Stimulated activated CD8-positive, alpha-beta memory T cell treated with anti-CD3 and anti-CD28 coated beads, Interleukin-12 subunit alpha, Interleukin-12 subunit beta, amount 100 ng/mL, for 4 hours (primary cell): Measurements from ENCODE around the gene CCNI2.

Source experiments
- DNase-seq: peaks from one replicate; pipeline ENCODE4 v3.0.0-alpha.2; 2020; ENCODE audit warnings: low read depth

Gene CCNI2

DNA sequence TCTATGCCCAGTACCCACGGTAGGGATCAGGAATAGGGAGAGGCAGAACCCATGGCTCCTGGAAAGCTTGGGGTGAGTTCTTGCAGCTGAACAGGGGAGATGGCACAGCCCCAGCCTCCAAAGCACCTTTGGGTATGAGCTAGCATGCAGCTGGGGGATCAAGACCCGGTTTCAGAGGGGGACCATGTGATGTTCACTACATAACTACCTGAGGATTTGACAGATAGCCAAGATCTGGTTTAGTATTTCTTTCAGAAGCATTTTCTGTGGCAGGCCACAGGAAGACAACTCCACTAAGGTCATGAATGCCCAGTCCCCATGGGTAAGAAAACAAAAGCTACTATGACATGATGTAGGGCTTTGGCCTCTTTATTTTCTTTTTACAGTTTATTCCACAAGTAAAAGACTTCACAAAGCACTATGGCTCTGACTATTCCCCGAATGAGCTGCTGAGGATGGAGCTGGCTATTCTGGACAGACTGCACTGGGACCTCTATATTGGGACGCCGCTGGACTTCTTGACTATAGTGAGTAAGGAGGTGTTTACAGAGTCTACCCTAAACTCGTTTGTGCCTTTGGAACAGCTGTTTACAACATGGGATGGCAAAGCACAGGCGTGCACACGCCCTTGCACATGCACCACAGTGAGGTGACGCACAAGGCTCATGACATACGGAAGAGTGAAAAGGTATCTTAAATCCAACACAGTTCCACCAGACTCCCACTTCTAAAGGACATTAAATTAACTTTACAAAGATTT lies 3.4 kb downstream of the CCNI2 start:
- DNase-seq, result no peak

DNA sequence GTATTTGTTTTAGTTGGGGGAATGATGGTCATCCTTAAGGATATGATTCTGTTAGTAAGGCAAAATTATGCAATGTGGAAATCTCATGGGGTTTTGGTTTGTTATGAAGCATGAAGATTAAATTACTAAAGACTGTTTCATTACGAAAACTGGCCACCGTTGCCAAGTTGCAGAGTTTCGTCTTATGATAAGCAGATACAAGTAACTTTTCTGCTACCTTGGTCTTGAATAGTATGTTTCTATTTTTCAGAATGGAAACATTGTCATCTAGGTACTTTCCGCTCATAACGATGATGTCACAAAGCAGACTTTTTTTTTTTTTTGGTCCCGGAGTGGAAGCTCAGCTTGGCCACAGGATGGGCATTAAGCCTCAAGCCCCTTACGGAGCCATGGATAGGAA lies 4.2 kb downstream of the CCNI2 start:
- no peak for DNase-seq

DNA sequence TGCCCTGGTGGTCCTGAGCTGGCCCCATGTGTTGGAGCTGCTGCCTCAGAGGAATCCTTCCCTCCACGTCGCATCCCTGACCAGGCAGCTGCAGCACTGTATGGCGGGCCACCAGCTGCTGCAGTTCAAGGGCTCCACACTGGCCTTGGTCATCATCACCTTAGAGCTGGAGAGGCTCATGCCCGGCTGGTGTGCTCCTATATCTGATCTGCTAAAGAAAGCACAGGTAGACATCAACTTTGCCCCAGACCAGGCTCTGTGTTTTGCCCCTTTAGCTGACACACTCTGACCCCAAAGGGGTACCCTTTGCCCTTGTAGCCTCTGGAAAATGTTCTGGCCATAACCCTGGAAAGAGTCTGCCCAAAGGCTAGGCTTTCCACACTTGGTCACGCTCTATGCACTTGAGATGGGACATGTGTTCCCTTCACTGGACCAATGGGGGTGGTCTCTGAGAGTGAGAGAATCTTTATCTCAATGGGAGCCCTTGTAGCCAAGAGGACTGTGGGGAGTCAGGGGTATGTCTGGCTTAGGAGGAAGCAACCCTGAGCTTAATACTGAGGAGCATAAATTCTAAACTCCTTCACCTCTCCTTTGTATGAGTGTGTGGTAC lies 4.8 kb downstream of the CCNI2 start:
- no peak for DNase-seq

DNA sequence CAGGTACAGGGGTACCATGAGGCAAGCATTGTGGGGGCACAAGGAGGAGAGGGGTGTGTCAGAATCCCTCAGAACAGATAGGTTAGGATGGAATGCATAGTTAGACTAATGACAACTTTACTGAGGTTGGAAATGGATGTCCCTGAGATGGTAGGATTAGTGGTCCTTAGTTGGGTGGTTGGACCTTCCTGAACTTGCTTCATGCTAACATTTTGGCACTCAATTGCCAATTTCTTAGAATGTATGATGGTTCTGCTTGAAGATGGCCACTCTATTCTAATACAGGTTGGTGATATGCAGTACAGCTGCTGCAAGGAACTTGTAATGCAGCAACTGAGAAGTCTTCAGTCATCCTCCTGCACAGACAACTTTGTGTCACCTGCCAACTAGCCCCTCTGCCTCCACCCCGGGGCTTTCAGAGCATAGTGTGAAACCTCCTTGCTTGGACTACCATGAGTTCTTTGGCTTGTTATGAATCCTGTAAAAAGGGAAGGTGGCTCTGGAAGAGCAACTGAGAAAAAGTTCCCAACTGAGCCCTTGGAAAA lies 5.4 kb downstream of the CCNI2 start:
- DNase-seq, result no peak

DNA sequence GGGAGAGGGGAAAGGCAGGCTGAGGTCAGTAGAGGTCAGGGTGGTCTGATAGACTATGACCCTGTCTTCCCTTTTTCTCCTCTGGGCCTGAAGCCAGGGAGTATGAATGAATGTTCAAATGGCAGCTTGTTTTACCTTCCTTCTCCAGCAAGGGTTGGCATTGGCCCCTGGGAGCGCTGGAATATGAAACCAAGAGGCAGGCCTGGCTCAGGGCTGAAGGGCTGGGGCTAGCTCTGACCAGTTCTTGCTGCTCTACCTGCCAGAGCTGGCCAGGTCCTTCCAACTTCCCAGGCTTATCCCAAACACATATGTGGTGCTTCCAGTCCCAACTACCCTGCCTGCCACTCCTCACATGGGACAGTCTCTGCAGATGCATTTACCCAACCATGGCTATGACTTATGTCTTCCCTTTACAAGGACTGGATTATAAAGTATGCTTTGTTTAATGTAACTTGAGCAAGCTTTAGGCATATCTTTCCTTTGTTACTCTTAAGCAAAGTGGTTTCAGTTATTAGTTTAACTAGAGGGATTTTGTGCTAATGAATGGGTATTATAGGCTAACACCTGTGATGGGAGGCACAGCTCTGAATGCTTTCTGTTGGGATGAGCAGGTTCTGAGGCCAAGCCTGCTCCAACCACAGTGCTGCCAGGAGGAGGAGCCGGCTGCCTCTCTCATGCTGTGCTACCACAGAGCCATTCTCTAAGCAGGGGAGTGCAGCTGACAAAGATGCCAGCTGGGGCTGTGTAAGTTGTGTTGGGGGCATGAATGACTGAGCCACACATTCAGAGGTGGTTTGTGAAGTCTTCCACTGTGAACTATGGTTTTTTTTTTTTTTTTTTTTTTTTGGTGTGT lies 6.1 kb downstream of the CCNI2 start:
- DNase-seq, result no peak

DNA sequence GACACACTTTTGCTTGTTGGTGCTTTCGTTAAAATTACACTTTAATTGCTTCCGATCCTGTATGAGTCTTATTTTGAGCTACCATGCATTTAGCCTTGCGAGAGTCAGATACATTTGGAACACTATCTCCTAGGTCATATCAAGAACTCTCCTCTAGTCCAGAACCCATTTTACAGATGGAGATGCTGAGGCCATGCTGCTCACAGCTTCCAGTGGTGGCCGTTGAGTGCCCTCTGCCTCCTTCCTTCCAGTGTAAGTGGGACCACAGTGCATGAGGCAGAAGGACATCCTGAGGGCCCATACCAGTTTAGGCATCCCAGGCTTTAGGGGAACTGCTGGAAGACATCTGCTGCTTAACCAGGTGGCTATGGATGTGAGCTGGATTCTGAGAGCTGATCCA lies 6.9 kb downstream of the CCNI2 start:
- DNase-seq, result no peak

DNA sequence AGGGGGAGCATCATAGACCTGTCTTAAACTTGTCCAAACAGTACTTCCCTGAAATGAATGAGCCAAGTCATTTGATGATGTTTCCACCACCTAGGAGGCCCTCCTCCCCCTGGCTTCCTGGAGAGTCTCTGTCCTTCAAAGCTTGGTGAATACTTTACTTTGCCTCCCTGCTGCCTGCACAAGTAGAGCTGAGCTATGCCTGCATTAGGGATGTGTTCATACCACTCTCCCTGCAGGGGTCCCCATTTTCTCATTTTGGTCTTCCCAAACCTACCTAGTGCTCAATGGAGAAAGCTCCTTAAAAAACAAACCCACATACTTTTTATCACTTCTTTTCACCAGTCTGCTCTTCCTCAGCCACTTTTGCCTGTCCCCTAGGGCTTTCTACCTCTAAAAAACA lies 7.7 kb downstream of the CCNI2 start:
- no peak for DNase-seq

DNA sequence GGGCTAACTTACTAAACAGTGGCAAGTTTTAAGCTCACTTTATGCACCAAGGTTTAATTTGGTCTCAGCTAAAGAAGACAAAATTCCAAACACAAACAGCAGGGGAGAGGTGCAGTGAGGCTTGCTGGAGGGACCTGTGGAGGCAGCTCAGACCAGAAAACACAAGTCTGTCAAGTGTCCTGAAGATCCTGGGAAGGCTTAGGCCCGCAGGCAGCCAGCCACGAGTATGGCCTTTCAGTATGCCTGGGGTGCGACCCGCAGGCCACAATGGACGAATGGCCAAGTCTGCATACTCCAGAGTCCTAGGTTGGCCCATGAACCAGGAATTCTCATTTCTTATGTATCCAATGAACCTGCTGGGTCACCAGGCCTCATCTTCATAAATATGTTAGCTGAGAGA lies 9.3 kb downstream of the CCNI2 start:
- no peak for DNase-seq

DNA sequence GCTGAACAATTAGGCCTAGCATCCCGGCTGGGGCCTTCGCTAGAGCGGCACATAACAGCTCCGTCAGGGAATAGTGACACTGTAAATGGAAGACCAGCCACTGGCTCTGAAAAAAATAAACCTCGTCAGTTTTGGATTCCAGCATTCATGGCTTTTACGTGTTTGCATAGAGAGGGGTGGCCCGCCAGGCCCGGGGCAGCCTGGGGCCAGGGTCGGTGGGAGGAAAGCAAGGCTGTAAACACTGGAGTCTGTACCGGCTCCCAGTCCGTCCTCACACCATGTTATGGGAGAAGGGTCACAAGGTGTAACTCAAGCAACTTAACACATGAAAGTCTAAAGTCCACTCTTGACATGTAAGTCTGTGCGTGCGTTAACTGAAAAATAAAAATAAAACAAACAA lies 11.2 kb downstream of the CCNI2 start:
- DNase-seq, result no peak

DNA sequence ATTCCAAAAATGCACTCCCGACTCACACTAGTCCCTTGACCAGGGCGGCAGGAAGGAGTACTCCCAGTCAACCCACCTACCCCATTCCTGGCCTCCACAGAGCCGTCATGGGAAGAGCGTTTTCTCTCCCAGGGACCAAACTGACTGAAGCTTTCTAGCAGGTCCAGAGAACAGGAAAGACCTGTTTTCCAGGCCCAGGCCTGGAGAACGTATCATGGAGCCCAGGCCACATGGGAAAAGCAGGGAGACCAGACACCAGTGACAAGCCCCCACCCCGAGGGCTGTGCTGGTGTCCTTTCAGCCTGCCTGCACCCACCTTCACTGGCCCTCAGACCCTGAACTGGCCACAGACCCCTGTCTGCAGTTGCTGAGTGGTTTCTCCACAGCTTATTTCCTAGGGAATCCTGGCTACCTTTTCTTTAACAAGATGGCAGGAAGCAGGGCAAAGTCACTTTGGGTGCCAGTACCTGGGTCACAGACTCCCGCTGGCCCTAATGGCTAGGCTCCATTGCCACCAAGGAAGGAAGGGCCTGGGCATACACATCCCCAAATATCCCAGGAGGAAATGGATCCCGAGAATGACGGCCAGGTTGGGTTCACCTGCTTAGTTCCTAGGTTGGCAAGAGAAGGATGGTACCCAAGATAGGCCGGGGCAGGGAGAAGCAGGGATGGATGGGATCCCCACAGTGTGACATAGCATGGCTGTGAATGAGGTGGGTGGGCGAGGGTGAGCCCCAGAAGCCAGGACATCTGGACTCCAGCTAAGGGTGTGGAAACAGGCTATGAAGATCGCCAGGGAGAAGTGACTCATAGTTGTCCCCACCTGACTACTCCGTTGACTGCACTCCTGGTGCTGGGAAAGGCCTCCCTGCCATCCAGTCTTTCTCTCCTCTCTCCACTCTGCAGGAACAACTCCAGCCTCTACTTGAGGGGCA lies 12.2 kb downstream of the CCNI2 start:
- DNase-seq, result no peak

DNA sequence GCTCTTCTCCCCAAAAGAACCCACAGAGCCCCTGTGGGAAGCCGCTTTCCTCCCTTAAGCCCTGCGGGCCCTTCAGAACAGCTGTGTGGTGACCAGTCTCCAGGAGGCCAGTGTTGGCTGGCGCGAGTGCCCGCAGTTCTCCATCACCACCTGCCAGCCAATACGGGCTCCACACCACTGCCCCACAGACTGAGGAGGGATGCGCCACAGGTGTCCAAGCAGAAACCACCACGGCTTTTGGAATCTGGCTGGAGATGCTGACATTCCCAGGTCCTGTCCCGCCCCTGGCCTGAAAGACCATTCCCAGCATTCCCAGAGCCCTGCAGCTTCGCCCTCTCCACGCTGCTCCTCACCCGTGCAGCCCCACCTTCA lies 12.8 kb downstream of the CCNI2 start:
- DNase-seq, result no peak

DNA sequence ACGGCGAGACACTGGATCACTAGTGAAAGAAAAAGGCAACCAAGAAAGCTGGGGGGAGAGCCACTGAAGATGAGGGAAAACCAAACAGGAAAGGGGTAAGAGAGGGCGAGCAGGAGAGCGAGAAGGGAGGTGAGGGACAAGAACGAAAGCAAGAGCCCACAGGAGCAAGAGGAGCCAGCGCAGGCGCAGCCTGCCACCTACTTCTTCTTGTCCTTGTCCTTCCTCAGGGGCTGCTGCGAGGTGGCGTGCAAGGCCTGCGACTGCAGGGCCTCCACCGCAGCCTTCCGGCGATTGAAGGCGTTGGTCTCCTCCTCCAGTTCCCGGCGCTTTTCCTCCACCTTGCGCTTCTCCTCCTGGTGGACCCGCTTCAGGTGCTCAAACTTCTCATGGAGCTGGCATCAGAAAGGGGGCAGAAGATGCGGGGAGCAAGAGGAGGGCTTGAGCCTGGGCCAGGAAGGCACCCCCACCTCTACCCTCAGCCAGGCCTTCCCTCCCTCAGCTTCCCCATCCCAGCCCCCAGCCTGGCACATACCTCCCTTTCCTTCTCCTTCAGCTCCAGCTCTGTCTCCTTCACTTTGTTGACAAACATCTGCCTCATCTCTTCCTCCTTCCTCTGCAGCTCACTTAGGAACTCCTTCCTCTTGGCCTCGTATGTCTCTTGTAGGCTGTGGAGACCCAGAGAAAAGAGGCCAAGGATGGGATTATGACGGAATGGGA lies 13.5 kb downstream of the CCNI2 start:
- no peak for DNase-seq

DNA sequence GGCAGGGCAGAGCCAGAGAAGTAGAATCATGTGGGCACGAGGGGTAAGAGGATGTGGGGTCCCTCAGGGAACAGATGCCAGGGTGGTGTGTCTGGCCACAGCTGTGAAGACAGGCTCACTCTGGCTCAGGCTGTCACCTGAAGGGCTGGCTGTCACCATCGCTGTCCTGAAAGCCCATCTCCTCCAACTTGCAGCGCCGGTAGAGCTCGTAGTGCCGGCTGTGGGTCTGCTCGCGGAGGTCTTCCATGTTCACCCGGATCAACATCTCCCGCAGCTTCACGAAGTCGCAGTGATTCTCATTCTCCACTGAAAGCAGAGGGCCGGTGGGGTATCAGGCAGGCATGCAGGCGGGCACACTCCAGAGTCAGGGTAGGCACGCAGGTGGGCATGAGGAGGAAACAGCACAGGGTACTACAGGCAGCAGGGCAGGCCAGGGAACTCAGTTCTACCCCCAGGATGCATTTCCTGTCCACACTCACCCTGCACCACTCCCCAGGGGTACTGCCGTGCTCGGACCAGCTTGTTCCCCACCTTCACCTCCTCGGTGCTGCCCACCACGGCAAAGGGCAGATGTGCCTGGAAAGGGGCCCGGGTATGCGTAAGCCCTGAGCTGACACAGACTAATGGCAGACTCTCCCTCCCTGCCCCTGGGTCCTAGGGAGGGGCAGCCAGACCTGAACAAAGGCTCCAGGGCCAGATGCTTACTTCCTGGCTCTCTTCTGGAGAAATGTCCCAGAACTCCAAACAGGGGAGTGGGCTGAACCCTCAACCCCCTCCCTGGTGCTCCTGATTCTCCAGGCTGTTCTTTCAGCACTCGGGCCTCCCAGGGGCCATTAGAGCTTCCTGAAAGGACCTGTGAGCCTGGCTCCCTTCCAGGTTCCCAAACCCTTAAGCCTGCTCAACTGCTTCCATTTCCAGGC lies 14.4 kb downstream of the CCNI2 start:
- no peak for DNase-seq

DNA sequence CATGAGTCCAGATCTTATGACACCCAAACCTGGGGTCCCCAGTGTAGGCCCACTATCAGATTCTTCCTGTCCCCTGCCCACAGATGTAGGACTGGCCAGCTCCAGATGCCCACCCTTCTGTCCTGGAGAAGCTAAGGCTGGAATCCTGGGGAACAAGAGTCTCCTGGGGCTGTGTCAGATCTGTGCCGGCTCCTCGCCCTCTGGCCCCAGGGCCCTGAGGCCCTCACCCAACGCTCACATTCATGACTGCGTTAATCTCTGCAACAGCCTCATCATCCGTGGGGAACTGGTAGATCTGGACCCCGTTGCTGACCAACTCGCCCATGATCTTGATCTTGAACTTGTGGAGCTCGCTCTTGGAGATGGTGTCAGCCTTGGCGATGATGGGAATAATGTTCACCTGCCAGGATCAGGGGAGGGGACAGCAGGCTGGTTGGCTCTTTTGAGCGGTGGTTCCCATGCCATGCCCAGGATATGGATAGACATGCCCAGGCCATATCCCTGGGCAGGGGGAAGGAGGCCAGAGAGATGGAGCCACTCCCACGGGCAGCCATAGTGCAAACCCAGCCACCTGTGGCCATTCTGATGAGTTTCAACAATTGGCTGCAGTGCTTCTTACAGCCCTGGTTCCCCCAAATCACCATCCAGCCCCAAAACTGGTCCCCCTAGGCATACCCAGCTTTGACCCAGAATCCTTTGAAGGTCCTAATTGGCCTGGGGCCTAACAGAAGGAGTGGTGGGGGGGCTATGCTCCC lies 15.2 kb downstream of the CCNI2 start:
- DNase-seq, result no peak

DNA sequence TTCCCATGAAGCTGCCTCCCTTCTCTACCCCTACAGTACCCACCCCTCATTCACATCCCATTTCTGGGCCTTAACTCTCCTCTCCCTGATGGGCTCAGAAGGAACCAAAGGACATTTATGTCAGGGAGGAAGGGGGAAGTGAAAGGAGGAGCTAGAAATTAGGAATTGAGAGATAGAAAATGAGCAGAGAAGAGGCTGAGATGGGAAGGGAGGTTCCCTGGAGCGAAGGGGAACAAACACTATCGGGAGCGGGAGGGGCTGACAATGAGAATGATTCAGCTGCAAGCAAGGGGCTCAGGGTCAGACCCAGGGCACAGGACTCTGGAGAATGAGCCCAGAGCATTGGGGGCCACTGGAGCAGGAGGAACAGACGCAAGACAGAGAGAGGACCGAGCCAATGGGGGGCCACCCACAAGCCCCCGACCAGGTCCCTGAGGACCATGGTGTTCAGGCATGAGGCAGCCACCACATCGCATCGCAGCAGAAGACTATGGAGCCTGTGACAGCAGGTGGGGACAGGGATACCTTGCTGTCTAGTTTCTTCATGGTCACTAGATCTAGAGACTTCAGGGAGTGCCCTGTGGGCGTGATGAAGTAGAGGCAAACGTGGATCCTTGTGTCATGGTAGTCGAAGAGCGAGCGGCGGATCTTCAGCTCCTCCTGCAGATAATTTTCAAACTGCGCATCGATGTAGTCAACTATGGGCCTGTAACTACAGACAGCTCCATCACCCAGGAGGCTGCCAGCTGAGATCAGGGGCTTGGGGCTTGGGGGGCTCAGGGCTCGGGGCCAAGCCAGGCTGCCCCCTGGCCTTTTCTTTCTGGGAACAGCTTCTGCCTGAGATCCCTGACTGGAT lies 16.2 kb downstream of the CCNI2 start:
- no peak for DNase-seq

DNA sequence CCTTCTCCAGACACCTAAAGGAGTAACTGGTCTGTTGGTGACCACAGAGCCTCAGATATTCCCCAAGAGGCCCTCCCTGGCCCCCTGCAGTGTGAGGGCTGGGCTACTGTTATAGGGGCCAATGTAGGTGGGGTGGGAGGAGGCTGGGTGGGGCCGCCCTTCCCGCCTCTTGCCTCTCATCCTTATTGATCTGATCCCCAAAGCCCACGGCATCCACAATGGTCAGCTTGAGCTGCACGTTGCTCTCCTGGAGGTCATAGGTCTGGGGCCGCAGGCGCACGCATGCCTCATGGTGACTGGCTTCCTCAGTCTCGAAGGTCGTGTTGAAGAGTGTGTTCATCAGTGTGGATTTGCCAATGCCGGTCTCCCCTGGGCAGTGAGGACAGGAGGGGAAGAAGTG lies 16.8 kb downstream of the CCNI2 start:
- DNase-seq, result no peak

DNA sequence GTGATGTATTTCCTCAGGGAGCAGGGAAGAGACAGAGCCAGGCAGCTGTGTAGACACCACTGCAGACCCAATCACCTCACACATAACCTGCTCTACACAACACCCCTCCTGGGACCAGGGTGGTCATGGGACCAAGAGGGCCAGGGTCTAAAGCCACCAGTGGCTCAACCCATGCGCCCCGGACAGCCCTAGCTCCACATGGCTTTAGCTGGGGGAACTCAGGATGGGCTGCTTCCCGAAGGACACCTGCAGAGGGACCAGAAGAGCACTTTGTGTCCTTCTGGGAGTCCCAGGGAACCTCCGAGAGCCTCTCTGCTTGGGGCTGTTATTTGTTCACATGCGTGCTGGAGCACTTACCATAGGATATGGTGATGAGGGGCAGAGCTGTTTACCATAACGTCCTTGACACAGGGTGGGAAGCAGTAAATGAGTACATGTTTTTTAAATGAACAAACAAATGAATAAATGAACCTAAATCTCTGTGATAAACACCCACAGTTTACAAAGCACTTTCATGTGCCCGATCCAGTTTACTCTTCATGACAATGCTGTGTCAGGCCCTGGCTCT lies 17.5 kb downstream of the CCNI2 start:
- DNase-seq, result no peak
